Loucy (cell line): ENCODE results near the gene INTS2.

Experiments used
- EZH2phosphoT487 ChIP-seq: fragments of 200-600 bp; IDR thresholded peaks from 2 replicates; pipeline ENCODE4 v1.6.1; 2018; ENCODE audit warnings: antibody characterized with exemption, mild to moderate bottlenecking, moderate library complexity, borderline replicate concordance
- TF ChIP-seq, protein P1 (sequence below): fragments of 200-600 bp; sonication (generic); conservative IDR thresholded peaks from 2 replicates; pipeline ENCODE4 v1.5.1; 2014; ENCODE audit warnings: mild to moderate bottlenecking, antibody characterized with exemption, low read length

- TF ChIP-seq EZH2phosphoT487 = no peak
- TF ChIP-seq, protein P1, sequence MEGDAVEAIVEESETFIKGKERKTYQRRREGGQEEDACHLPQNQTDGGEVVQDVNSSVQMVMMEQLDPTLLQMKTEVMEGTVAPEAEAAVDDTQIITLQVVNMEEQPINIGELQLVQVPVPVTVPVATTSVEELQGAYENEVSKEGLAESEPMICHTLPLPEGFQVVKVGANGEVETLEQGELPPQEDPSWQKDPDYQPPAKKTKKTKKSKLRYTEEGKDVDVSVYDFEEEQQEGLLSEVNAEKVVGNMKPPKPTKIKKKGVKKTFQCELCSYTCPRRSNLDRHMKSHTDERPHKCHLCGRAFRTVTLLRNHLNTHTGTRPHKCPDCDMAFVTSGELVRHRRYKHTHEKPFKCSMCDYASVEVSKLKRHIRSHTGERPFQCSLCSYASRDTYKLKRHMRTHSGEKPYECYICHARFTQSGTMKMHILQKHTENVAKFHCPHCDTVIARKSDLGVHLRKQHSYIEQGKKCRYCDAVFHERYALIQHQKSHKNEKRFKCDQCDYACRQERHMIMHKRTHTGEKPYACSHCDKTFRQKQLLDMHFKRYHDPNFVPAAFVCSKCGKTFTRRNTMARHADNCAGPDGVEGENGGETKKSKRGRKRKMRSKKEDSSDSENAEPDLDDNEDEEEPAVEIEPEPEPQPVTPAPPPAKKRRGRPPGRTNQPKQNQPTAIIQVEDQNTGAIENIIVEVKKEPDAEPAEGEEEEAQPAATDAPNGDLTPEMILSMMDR = no peak
These were observed 44.5 kb upstream of the INTS2 start for GRCh38 chr17:61972311-61972710.
